ENCODE measurements around the gene NCAPH2. TPM values are rescaled to one million over a fixed set of nuclear protein-coding genes. Genes with fewer than 3 reads are reported as not detected.

Gene NCAPH2
- total and polyA plus RNA-seq, 2 of the 13 experiments (the other 11 are each of a cell fraction or from before 2014, with no cell fraction given): 28.1 to 64.4 TPM

DNA sequence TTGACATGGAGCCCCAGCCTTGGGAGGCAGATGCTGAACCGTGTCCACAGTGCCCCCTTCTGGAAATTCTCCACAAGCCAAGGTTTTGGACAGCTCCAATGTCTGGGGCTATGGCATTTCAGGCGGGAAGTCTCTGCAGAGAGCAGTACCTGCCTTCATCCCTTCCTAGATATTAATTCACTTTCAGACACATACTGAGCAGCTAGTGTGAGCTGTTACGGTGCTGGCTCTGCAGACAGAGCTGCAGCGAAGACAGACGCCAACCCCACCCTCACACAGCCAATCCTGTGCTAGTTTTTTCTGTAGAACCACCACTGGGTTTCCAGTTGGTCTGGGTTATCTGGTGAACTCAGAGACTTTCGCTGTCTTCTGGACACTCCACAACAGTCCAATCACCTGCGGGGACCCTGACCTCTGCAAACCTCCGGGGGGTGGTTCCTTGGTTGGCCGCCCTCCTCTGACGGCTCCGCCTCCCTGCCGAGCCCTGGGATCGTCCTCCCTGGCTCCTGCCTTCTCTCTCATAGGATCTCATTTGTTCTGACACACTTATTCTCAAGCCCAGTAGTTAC, 9.6 kb upstream of the NCAPH2 start (continued):
- TF ChIP-seq NFYB (CRISPR knock-in tag; IDR thresholded peaks at IDR 0.05): 0 out of 2 replicates have a peak, but pooled peaks have one; percentile 48
- TF ChIP-seq, protein P1, sequence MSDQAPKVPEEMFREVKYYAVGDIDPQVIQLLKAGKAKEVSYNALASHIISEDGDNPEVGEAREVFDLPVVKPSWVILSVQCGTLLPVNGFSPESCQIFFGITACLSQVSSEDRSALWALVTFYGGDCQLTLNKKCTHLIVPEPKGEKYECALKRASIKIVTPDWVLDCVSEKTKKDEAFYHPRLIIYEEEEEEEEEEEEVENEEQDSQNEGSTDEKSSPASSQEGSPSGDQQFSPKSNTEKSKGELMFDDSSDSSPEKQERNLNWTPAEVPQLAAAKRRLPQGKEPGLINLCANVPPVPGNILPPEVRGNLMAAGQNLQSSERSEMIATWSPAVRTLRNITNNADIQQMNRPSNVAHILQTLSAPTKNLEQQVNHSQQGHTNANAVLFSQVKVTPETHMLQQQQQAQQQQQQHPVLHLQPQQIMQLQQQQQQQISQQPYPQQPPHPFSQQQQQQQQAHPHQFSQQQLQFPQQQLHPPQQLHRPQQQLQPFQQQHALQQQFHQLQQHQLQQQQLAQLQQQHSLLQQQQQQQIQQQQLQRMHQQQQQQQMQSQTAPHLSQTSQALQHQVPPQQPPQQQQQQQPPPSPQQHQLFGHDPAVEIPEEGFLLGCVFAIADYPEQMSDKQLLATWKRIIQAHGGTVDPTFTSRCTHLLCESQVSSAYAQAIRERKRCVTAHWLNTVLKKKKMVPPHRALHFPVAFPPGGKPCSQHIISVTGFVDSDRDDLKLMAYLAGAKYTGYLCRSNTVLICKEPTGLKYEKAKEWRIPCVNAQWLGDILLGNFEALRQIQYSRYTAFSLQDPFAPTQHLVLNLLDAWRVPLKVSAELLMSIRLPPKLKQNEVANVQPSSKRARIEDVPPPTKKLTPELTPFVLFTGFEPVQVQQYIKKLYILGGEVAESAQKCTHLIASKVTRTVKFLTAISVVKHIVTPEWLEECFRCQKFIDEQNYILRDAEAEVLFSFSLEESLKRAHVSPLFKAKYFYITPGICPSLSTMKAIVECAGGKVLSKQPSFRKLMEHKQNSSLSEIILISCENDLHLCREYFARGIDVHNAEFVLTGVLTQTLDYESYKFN (CRISPR knock-in tag; conservative IDR thresholded peaks at IDR 0.05): peak; percentile 51
- no peak for TF ChIP-seq YEATS2 (CRISPR knock-in tag; IDR thresholded peaks at IDR 0.05; ENCODE audit: borderline replicate concordance)
- TF ChIP-seq, protein P2, sequence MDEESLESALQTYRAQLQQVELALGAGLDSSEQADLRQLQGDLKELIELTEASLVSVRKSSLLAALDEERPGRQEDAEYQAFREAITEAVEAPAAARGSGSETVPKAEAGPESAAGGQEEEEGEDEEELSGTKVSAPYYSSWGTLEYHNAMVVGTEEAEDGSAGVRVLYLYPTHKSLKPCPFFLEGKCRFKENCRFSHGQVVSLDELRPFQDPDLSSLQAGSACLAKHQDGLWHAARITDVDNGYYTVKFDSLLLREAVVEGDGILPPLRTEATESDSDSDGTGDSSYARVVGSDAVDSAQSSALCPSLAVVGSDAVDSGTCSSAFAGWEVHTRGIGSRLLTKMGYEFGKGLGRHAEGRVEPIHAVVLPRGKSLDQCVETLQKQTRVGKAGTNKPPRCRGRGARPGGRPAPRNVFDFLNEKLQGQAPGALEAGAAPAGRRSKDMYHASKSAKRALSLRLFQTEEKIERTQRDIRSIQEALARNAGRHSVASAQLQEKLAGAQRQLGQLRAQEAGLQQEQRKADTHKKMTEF (CRISPR knock-in tag; IDR thresholded peaks at IDR 0.05): peak; percentile 44
- no peak for TF ChIP-seq STAT5B (CRISPR knock-in tag; IDR thresholded peaks at IDR 0.05)
- TF ChIP-seq, protein P3, sequence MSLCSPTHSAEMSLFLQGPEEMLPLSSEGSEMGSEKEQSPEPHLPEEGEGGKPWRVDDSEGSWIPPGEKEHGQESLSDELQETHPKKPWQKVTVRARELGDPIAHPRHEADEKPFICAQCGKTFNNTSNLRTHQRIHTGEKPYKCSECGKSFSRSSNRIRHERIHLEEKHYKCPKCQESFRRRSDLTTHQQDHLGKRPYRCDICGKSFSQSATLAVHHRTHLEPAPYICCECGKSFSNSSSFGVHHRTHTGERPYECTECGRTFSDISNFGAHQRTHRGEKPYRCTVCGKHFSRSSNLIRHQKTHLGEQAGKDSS (CRISPR knock-in tag; IDR thresholded peaks at IDR 0.05; ENCODE audit: borderline replicate concordance, low read depth): no peak
- TF ChIP-seq, protein P4, sequence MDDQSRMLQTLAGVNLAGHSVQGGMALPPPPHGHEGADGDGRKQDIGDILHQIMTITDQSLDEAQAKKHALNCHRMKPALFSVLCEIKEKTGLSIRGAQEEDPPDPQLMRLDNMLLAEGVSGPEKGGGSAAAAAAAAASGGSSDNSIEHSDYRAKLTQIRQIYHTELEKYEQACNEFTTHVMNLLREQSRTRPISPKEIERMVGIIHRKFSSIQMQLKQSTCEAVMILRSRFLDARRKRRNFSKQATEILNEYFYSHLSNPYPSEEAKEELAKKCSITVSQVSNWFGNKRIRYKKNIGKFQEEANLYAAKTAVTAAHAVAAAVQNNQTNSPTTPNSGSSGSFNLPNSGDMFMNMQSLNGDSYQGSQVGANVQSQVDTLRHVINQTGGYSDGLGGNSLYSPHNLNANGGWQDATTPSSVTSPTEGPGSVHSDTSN (CRISPR knock-in tag; IDR thresholded peaks at IDR 0.05; ENCODE audit: borderline replicate concordance): no peak
- 0 out of 2 replicates have a peak, but pooled peaks have one; percentile 27 for TF ChIP-seq POGZ (CRISPR knock-in tag; IDR thresholded peaks at IDR 0.05)
- peak; percentile 74 for TF ChIP-seq SAP130 (CRISPR knock-in tag; IDR thresholded peaks at IDR 0.05; ENCODE audit: low read depth)

Measured in HepG2 (cell line).